Heart left ventricle (tissue), 16 donors: ENCODE measurements around the gene BGN. TPM values are rescaled to one million over a fixed set of nuclear protein-coding genes. Genes with fewer than 3 reads are reported as not detected.

Experiments used
- ATAC-seq, 4 donors: fragments of 200-7000 bp; cut with Tn5 transposase; one replicate each; pipeline ENCODE4 v1.9.1; 2020 to 2022; ENCODE audit warnings: moderate library complexity in 4 of 4, mild to moderate bottlenecking in 3 of 4, moderate number of reproducible peaks in 1 of 4
- DNase-seq, 5 donors: peaks; one replicate each; pipeline ENCODE4 v3.0.0-alpha.2; 2020
- H3K27ac ChIP-seq, 12 donors: fragments of 200-600 bp; sonication (generic) in 4 of 12; one replicate each; pipeline versions ENCODE4 v1.5.0 to v1.8.0; 2016 to 2022; ENCODE audit warnings: mild to moderate bottlenecking in 2 of 12
- H3K27me3 ChIP-seq, 9 donors: fragments of 200-600 bp; sonication (generic) in 2 of 9; one replicate each; pipeline versions ENCODE4 v1.5.1 to v1.8.0; 2016 to 2022; ENCODE audit warnings: mild to moderate bottlenecking in 3 of 9
- H3K36me3 ChIP-seq, 9 donors: fragments of 200-600 bp; sonication (generic) in 2 of 9; one replicate each; pipeline versions ENCODE4 v1.5.0 to v1.8.0; 2018 to 2022; ENCODE audit warnings: mild to moderate bottlenecking in 2 of 9
- H3K4me1 ChIP-seq, 12 donors: fragments of 200-600 bp; sonication (generic) in 4 of 12; one replicate each; pipeline versions ENCODE4 v1.5.0 to v1.8.0; 2016 to 2022; ENCODE audit warnings: mild to moderate bottlenecking in 3 of 12
- H3K4me3 ChIP-seq, 12 donors: fragments of 200-600 bp; sonication (generic) in 4 of 12; one replicate each; pipeline versions ENCODE4 v1.5.0 to v1.8.0; 2017 to 2022; ENCODE audit warnings: mild to moderate bottlenecking in 9 of 12, moderate library complexity in 4 of 12
- H3K9me3 ChIP-seq, 12 donors: fragments of 200-600 bp; sonication (generic) in 4 of 12; one replicate each; pipeline versions ENCODE4 v1.5.0 to v1.8.0; 2016 to 2022; ENCODE audit warnings: mild to moderate bottlenecking in 1 of 12
- CTCF ChIP-seq, 12 donors: fragments of 200-600 bp; sonication (generic) in 4 of 12; IDR thresholded peaks; one replicate each; pipeline versions ENCODE4 v1.5.0 to v1.8.0; 2018 to 2022; ENCODE audit warnings: antibody characterized with exemption in 12 of 12, mild to moderate bottlenecking in 5 of 12
- POLR2A ChIP-seq, 2 donors: fragments of 450-650 bp; IDR thresholded peaks; one replicate each; pipeline ENCODE4 v1.6.1; 2017; ENCODE audit warnings: antibody characterized with exemption in 2 of 2, mild to moderate bottlenecking in 2 of 2, moderate library complexity in 2 of 2
- WGBS, 4 donors: extraction: QIAGEN DNeasy Blood & Tissue Kit in 2 of 4; methylation state at CpG; one replicate each; pipeline versions ENCODE4 v1.1.5 to v1.1.7; 2013 to 2018; 5-methylcytosine and 5-hydroxymethylcytosine counted together
- intact Hi-C, 10 donors: fragments of 100-400 bp; cut with DNase I; formaldehyde crosslinking; loops; one replicate each; pipeline versions ENCODE4 v1.11.1 to v1.14.2; 2022
- polyA plus RNA-seq, 2 donors: library from polyadenylated mRNA; stranded (reverse); fragments of 200-250 nt; gene quantifications; one replicate each; pipeline ENCODE4 v1.2.3, GENCODE V29; 2013
- total RNA-seq, 9 donors: library from RNA; depleted of rRNA in 2 of 9; stranded (reverse); fragments of >200 nt in 2 of 9; fragmentation: NEBNext Ultra II Directional in 3 of 9; extraction: Animal tissue kit (Norgen Biotek cat#: 25700) in 3 of 9; gene quantifications; one replicate each; pipeline versions ENCODE4 v1.1.0 to v1.2.4, GENCODE V29; 2016 to 2023
- donor health status: ischemic (EF 13 %, LVEDD 7.1; RV severe dilation, severe dysfunction).
- donor health status: healthy with polysubstance abuse.
- donor health status: DM: no; HTN: yes; CAD: no.
- donor health status: DM: no; HTN: no; CAD: no.
- donor health status: ischemic (EF 25% LVEDD 6.9; RV normal size, moderate dysfunction).
- donor health status: ischemic (EF 25% LVEDD 5.7; RV mildly dilated, moderate dysfunction).
- donor health status: healthy.
- donor health status: DM: yes; HTN: yes; CAD: no.
- donor health status: ischemic (EF 35%, LVEDD 5.7; RV mildly dilated, moderate dysfunction).
- donor health status: nonischemic (EF 11% LVEDD 7.7; RV severe dilation, severe dysfunction).
- donor health status: DM: yes; HTN: yes; CAD: no.
- donor health status: PGD.
- donor health status: ischemic (EF 29% LVEDD 5.4; RV normal size, mild dysfunction).
- donor health status: nonischemic (EF 23%, LVEDD 6.1; RV moderate dilation, normal function).

Gene BGN
- total and polyA plus RNA-seq, 11 donors: 55.7 to 264 (median 76.9) TPM

- TF ChIP-seq CTCF (IDR thresholded peaks at IDR 0.05) (no peak), POLR2A (IDR thresholded peaks at IDR 0.05) (no peak)
- peak in 2 of 5 donors; percentile 19 to 26 for DNase-seq
- Histone ChIP-seq H3K4me1 (peaks cover 0 to 6% (median 0%) of the 10 kb centered on the region in 12 donors), H3K4me3 (no peak overlapping the region), H3K36me3 (peaks cover 0 to 25% (median 5%) of the 10 kb centered on the region in 9 donors), H3K27ac (no peak overlapping the region), H3K9me3 (no peaks in the 10 kb centered on the region), H3K27me3 (no peaks in the 10 kb centered on the region)
- ATAC-seq: no peak
- intact Hi-C loops: loop anchor here in 1 of 10 donors (10.0 kb wide), 1 partner anchor 50 kb away; no protein-coding TSS in a partner anchor
- WGBS, 4 donors: 82 to 96% (median 94%) methylated on average over 14 to 16 of the region's 16 CpGs
Measured at GRCh38 chrX:153454901-153455550, 39.8 kb upstream of the BGN start.

- Histone ChIP-seq H3K4me1 (peaks cover 0 to 6% (median 0%) of the 10 kb centered on the region in 12 donors), H3K36me3 (peaks cover 0 to 25% (median 5%) of the 10 kb centered on the region in 9 donors)
- intact Hi-C loops: loop anchor here in 1 of 10 donors (10.0 kb wide), 1 partner anchor 49 kb away; no protein-coding TSS in a partner anchor
Measured at GRCh38 chrX:153455571-153455970, 39.2 kb upstream of the BGN start.

GRCh38 chrX:153456161-153456560 is 38.6 kb upstream of the BGN start:
- H3K36me3 ChIP-seq: peaks cover 0 to 28% (median 5%) of the 10 kb centered on the region in 9 donors
- intact Hi-C loops: loop anchor here in 1 of 10 donors (10.0 kb wide), 1 partner anchor 49 kb away; no protein-coding TSS in a partner anchor
- no peak overlapping the region for H3K27ac ChIP-seq
- peak; percentile 70 to 84 (median 80) for ATAC-seq
- peaks cover 0 to 6% (median 0%) of the 10 kb centered on the region in 12 donors for H3K4me1 ChIP-seq
- H3K9me3 ChIP-seq: no peaks in the 10 kb centered on the region
- no peak for TF ChIP-seq POLR2A (IDR thresholded peaks at IDR 0.05)
- no peaks in the 10 kb centered on the region for H3K27me3 ChIP-seq
- 50 to 77% (median 68%) methylated on average over 9 to 12 of the region's 12 CpGs for WGBS, 4 donors
- peak in 4 of 5 donors; percentile 26 to 73 (median 66) for DNase-seq
- no peak overlapping the region for H3K4me3 ChIP-seq

More at GRCh38 chrX:153455571-153455970, 39.2 kb upstream of the BGN start:
- no peak overlapping the region for H3K4me3 ChIP-seq
- TF ChIP-seq CTCF (IDR thresholded peaks at IDR 0.05): no peak
- TF ChIP-seq POLR2A (IDR thresholded peaks at IDR 0.05): no peak
- peak in 2 of 5 donors; percentile 8 to 12 for DNase-seq
- no peak for ATAC-seq
- H3K27me3 ChIP-seq: no peaks in the 10 kb centered on the region
- H3K9me3 ChIP-seq: no peaks in the 10 kb centered on the region
- 86 to 90% (median 87%) methylated on average over 12 to 16 of the region's 16 CpGs for WGBS, 4 donors
- no peak overlapping the region for H3K27ac ChIP-seq

GRCh38 chrX:153456704-153457103 is 38.1 kb upstream of the BGN start:
- peak in 2 of 5 donors; percentile 15 to 25 for DNase-seq
- WGBS, 4 donors: 87 to 96% (median 93%) methylated on average over 7 to 9 of the region's 9 CpGs
- no peaks in the 10 kb centered on the region for H3K27me3 ChIP-seq
- no peak overlapping the region for H3K27ac ChIP-seq
- intact Hi-C loops: loop anchor here in 1 of 10 donors (10.0 kb wide), 1 partner anchor 48 kb away; no protein-coding TSS in a partner anchor
- H3K4me1 ChIP-seq: peaks cover 0 to 6% (median 0%) of the 10 kb centered on the region in 12 donors
- H3K36me3 ChIP-seq: peaks cover 0 to 33% (median 5%) of the 10 kb centered on the region in 9 donors
- H3K9me3 ChIP-seq: no peaks in the 10 kb centered on the region
- ATAC-seq: no peak
- TF ChIP-seq POLR2A (IDR thresholded peaks at IDR 0.05) (no peak), CTCF (IDR thresholded peaks at IDR 0.05) (no peak)
- H3K4me3 ChIP-seq: no peak overlapping the region
